ENCODE results near the gene CHMP2B. TPM values are rescaled to one million over a fixed set of nuclear protein-coding genes. Genes with fewer than 3 reads are reported as not detected.

The CHMP2B gene
- total and polyA plus RNA-seq, 2 of the 8 experiments (the other 6 are each of a cell fraction or from before 2014, with no cell fraction given) = 14.0 to 56.5 TPM

- no peak for TF ChIP-seq JUN (IDR thresholded peaks at IDR 0.05; ENCODE audit: low read depth, low read length)
- TF ChIP-seq PHF8 (conservative IDR thresholded peaks at IDR 0.05; ENCODE audit: low read depth, low read length) = no peak
These were observed 22.9 kb downstream of the CHMP2B start (continued) for GRCh38 chr3:87250009-87250408.

Measured in H1 (cell line).